Thymus (tissue), 14 donors: ENCODE results near the gene PTAR1. TPM values are rescaled to one million over a fixed set of nuclear protein-coding genes. Genes with fewer than 3 reads are reported as not detected.
"Not testable (repeated sequence)": the region's sequence is repeated elsewhere in the genome, so short reads cannot be mapped to it uniquely, and the experiment has no call there.

Experiments used
- DNase-seq, 9 donors: peaks; one replicate each; pipeline ENCODE4 v3.0.0-alpha.2; 2013; ENCODE audit warnings: low spot score in 9 of 9, low read depth in 6 of 9, missing footprints in 1 of 9
- H3K27ac ChIP-seq, 2 donors: one replicate each; pipeline ENCODE4 v1.5.1; 2013; ENCODE audit warnings: control low read depth in 1 of 2, low read depth in 1 of 2, low read length in 1 of 2, mild to moderate bottlenecking in 1 of 2, moderate library complexity in 1 of 2
- H3K27me3 ChIP-seq, 2 donors: one replicate each; pipeline ENCODE4 v1.5.1; 2013; ENCODE audit warnings: low read length in 1 of 2; ENCODE audit not compliant: control insufficient read depth in 2 of 2, insufficient read depth in 1 of 2
- H3K36me3 ChIP-seq, 2 donors: one replicate each; pipeline ENCODE4 v1.5.1; 2013; ENCODE audit warnings: low read length in 1 of 2, mild to moderate bottlenecking in 1 of 2, moderate library complexity in 1 of 2; ENCODE audit not compliant: control insufficient read depth in 2 of 2, insufficient read depth in 2 of 2
- H3K4me1 ChIP-seq, 2 donors: one replicate each; pipeline ENCODE4 v1.5.1; 2013; ENCODE audit warnings: low read length in 2 of 2; ENCODE audit not compliant: control insufficient read depth in 2 of 2, insufficient read depth in 2 of 2
- H3K4me3 ChIP-seq, 2 donors: one replicate each; pipeline ENCODE4 v1.5.1; 2013; ENCODE audit warnings: low read length in 2 of 2, control low read depth in 1 of 2, mild to moderate bottlenecking in 1 of 2
- H3K9me3 ChIP-seq, 2 donors: one replicate each; pipeline ENCODE4 v1.5.1; 2013; ENCODE audit warnings: low read length in 1 of 2, mild to moderate bottlenecking in 1 of 2; ENCODE audit not compliant: control insufficient read depth in 2 of 2, insufficient read depth in 1 of 2
- WGBS: extraction: QIAGEN DNeasy Blood & Tissue Kit; methylation state at CpG from one replicate; pipeline ENCODE4 v1.1.7; 2013; 5-methylcytosine and 5-hydroxymethylcytosine counted together
- long read RNA-seq, 10 donors: transcript quantifications; one replicate each; lab custom pipeline, GENCODE V29; 2026
- polyA plus RNA-seq: library from polyadenylated mRNA; stranded (reverse); fragments of 200-250 nt; gene quantifications from one replicate; pipeline ENCODE4 v1.2.3, GENCODE V29; 2013
- total RNA-seq: library from RNA; stranded (reverse); fragments of 120-200 nt; gene quantifications from one replicate; pipeline ENCODE4 v1.2.4, GENCODE V29; 2013
- donor health status: healthy.

The PTAR1 gene, protein sequence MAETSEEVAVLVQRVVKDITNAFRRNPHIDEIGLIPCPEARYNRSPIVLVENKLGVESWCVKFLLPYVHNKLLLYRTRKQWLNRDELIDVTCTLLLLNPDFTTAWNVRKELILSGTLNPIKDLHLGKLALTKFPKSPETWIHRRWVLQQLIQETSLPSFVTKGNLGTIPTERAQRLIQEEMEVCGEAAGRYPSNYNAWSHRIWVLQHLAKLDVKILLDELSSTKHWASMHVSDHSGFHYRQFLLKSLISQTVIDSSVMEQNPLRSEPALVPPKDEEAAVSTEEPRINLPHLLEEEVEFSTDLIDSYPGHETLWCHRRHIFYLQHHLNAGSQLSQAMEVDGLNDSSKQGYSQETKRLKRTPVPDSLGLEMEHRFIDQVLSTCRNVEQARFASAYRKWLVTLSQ
- total RNA-seq (60.9 TPM), polyA plus RNA-seq (16.6 TPM)
- long read RNA-seq, donor 1, partial matches to known transcripts = 0 of 1 reads
- long read RNA-seq, donor 1, other reads (novel, unspliced or antisense) = 0 of 1 reads
- long read RNA-seq, donor 2 = 0 reads
- long read RNA-seq, donor 3, transcript PTAR1-205 (2 exons, 1,689 nt) = major isoform, 9 of 26 reads
- long read RNA-seq, donor 3, partial matches to known transcripts = 15 of 26 reads
- long read RNA-seq, donor 3, other reads (novel, unspliced or antisense) = 0 of 26 reads
- long read RNA-seq, donor 4, full-length matches to known transcripts = 3 of 3 reads
- long read RNA-seq, donor 4, partial matches to known transcripts = 0 of 3 reads
- long read RNA-seq, donor 4, other reads (novel, unspliced or antisense) = 0 of 3 reads
- long read RNA-seq, donor 5, transcript PTAR1-205 (2 exons, 1,689 nt) = major isoform, 5 of 15 reads
- long read RNA-seq, donor 5, partial matches to known transcripts = 6 of 15 reads
- long read RNA-seq, donor 5, other reads (novel, unspliced or antisense) = 0 of 15 reads
- long read RNA-seq, donor 6, partial matches to known transcripts = 6 of 7 reads
- long read RNA-seq, donor 6, other reads (novel, unspliced or antisense) = 0 of 7 reads
- long read RNA-seq, donor 7, full-length matches to known transcripts = 3 of 11 reads
- long read RNA-seq, donor 7, partial matches to known transcripts = 8 of 11 reads
- long read RNA-seq, donor 7, other reads (novel, unspliced or antisense) = 0 of 11 reads
- long read RNA-seq, donor 8, partial matches to known transcripts = 0 of 1 reads
- long read RNA-seq, donor 8, other reads (novel, unspliced or antisense) = 0 of 1 reads
- long read RNA-seq, donor 9, partial matches to known transcripts = 6 of 12 reads
- long read RNA-seq, donor 9, other reads (novel, unspliced or antisense) = 0 of 12 reads
- long read RNA-seq, donor 10, partial matches to known transcripts = 8 of 11 reads
- long read RNA-seq, donor 10, other reads (novel, unspliced or antisense) = 0 of 11 reads

DNA sequence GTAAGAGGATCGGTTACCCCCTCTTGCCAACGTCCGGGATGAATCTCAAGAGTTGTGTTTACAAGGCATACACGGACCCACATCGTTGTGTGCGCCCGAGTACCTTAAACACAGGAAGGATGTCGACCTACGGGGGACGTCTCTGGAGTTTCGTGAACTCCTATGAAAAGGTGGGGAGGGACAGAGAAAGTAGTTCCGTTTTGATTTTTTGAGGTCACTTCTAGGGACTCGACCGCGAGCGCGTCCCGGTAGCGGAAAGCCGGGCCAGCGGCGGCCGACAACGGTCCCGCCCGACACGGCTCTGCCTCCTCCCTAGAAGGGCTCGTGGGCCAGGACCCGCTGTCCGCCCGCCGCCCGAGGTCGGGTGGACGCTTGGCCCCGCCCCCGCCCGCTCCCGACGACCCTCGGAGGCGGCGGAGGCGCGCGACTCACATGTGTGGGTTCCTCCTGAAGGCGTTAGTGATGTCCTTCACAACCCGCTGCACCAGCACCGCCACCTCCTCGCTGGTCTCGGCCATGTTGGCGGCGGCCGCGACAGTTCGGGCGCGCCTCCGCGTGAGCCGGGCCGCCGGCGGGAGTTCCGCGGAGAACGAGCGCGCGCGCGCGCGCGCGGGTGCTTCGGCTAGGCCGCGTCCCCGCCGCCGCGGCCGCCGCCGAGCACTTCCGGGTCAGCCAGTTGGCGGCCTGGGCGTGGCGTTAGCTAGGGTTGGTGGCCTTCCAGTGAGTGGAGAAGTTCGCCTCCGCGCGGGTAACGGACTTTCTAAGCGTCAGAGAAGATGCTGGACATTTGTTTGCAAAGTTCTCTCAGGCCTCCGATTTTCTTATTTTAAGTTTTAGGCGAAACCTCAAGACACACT is at the start of gene PTAR1:
PTAR1 (minus strand) TSS at position 591 of the 857 bp plus-strand sequence; CDS start at position 518, 73 bp downstream.
- peak; percentile 66 to 95 (median 88) for DNase-seq
- peaks cover 0 to 5% of the 10 kb centered on the region in 2 donors for H3K36me3 ChIP-seq
- no peaks in the 10 kb centered on the region for H3K9me3 ChIP-seq
- under 1% methylated on average over 98 of the region's 98 CpGs for WGBS
- H3K27me3 ChIP-seq = no peaks in the 10 kb centered on the region
- peak within 1 kb of the TSS; percentile 95 to 96 for H3K27ac ChIP-seq
- peak within 1 kb of the TSS; percentile 81 to 91 for H3K4me3 ChIP-seq
- peaks cover 7 to 12% of the 10 kb centered on the region in 2 donors for H3K4me1 ChIP-seq

DNA sequence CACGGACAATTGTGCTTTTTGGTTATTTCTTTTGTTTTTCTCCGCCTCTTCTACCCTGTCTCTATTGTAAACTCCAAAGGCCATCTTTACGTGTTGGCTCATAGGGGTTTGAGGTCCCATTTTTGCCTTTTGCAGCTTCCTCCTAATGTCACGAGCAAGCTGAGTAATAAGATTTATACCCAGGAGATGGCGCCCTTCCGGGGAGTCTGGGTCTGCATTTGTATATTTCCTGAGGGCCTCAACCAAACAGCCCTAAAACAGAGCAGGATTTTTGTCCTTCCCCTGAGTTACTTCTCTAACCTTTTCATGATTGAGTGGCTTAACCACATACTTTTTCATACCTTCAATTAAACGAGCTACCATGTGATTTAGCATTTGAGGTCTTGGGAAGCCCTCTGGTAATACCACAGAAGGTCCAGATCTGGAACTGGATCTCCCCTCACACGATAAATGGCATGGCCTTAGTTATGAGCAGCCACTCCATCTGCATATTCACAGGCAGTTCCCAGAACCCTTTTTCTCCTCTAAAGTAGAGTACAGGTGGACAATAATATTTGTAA is 49.6 kb upstream of the PTAR1 start:
- Histone ChIP-seq H3K4me1 (no peaks in the 10 kb centered on the region), H3K36me3 (no peaks in the 10 kb centered on the region), H3K27me3 (no peaks in the 10 kb centered on the region), H3K9me3 (no peaks in the 10 kb centered on the region), H3K27ac (no peak overlapping the region), H3K4me3 (no peak overlapping the region)
- DNase-seq = peak in 2 of 9 donors; percentile 38 to 53
- WGBS = 79% methylated on average over 8 of the region's 8 CpGs

DNA sequence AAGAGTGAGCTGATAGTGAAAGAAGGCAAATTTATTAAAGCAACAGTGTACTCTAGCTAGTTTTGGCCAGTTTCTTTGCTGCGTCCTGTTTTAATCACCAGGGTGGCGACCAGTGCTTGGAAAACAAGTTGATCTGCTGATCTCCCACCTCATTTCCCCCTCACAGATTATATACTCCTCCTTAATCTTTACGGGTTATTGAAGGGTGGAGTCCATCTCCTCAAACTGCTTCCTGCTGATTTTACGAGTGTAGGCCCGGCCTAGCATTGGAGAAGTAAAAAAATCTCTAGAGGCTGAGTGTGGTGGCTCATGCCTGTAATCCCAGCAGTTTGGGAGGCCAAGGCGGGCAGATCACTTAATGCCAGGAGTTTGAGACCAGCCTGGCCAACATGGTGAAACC is 46.8 kb upstream of the PTAR1 start:
- Histone ChIP-seq H3K27ac (no peak overlapping the region), H3K4me3 (no peak overlapping the region), H3K36me3 (no peaks in the 10 kb centered on the region), H3K9me3 (no peaks in the 10 kb centered on the region), H3K4me1 (no peaks in the 10 kb centered on the region), H3K27me3 (no peaks in the 10 kb centered on the region)
- no peak for DNase-seq
- 87% methylated on average over 6 of the region's 6 CpGs for WGBS

DNA sequence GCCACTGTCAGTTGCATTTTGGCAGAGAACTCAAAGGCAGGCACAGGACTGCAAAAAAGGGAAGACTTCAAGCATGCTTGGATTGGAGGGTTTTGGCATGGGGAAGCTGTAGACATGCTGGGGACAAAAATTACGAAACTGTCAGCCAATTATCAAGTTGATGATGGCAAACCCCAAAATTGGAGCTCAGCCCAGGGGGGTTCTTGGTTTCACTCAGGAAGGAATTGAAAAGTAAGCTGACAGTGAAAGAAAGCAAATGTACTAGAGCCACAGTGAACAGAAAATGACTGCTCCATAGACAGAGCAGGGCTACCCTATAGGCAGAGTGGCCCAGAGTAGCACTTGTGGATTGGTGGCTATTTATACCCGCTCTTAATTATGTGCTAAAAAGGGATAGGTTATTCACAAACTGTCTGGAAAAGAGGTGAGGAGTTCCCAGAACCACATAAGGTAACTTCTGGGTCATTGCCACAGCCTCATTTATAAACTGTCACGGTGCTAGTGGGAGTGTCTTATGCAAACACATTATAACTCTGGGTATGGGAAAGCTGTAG is 46.2 kb upstream of the PTAR1 start:
- Histone ChIP-seq H3K4me1 (no peaks in the 10 kb centered on the region), H3K36me3 (no peaks in the 10 kb centered on the region), H3K4me3 (no peak overlapping the region), H3K27me3 (no peaks in the 10 kb centered on the region), H3K9me3 (no peaks in the 10 kb centered on the region), H3K27ac (no peak overlapping the region)
- 71% methylated on average over 3 of the region's 3 CpGs for WGBS
- no peak for DNase-seq

DNA sequence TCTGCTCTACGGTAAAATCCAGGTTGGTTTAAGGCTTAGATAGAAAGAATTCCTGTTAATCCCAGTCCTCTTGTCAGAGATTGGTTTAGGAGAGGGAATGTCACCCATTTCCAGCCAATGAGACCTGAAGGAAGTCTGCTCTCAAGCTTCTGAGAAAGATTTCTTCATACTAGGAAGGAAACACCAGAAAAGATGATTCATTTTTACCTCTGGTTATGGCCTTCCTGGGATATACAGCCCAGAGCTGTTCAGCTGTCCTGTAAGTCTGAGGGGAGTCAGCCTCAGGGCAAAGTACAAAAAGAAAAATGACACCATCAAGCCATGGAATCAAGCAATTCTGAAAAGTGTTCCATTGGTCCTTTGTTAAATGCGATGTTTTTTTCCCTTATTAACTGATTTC is 42.2 kb upstream of the PTAR1 start:
- no peak for DNase-seq
- WGBS = 99% methylated on average over 2 of the region's 2 CpGs
- H3K27me3 ChIP-seq = no peaks in the 10 kb centered on the region
- H3K4me3 ChIP-seq = no peak overlapping the region
- no peaks in the 10 kb centered on the region for H3K9me3 ChIP-seq
- H3K27ac ChIP-seq = no peak overlapping the region
- H3K36me3 ChIP-seq = no peaks in the 10 kb centered on the region
- no peaks in the 10 kb centered on the region for H3K4me1 ChIP-seq

DNA sequence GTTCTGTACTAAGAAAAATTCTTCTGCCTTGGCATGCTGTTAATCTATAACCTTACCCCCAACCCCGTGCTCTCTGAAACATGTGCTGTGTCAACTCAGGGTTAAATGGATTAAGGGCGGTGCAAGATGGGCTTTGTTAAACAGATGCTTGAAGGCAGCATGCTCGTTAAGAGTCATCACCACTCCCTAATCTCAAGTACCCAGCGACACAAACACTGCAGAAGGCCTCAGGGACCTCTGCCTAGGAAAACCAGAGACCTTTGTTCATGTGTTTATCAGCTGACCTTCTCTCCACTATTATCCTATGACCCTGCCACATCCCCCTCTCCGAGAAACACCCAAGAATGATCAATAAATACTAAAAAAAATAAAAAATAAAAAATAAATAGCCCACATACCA is 40.2 kb upstream of the PTAR1 start:
- H3K4me1 ChIP-seq, H3K27me3 ChIP-seq, H3K4me3 ChIP-seq, H3K36me3 ChIP-seq, H3K9me3 ChIP-seq, DNase-seq, H3K27ac ChIP-seq: not testable (repeated sequence)
- WGBS = 91% methylated on average over 5 of the region's 5 CpGs

DNA sequence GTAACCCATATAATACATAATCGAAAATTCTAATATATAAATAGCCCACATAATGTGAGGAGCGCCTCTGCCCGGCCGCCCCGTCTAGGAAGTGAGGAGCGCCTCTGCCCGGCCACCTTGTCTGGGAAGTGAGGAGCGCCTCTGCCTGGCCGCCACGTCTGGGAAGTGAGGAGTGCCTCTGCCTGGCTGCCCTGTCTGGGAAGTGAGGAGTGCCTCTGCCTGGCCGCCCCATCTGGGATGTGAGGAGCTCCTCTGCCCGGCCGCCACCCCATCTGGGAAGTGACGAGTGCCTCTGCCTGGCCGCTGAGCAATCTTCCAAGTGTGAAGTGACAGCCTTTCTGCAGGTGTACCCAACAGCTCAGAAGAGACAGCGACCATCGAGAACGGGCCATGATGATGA is 39.7 kb upstream of the PTAR1 start:
- H3K27ac ChIP-seq, H3K4me3 ChIP-seq, H3K27me3 ChIP-seq, DNase-seq, H3K36me3 ChIP-seq, H3K4me1 ChIP-seq, H3K9me3 ChIP-seq: not testable (repeated sequence)
- WGBS = 98% methylated on average over 18 of the region's 18 CpGs

DNA sequence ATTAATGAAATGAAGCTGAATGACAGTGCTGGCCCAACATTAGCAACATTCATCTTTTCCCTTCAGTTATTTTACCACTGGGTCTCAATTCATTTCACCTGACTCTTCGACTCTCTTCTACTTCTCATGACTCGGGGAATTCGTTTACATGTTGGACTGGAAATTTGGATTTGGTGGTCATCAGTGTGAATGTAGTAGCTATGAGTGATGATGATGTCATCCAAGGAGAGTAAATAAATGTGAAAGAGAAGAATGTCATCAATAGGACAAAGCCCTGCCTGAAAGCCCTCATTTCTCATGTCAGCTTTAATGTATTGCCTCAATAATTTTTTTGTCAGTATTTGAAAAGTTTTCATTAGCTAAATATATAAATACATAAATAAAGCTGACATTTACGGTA is 38.9 kb upstream of the PTAR1 start:
- no peaks in the 10 kb centered on the region for H3K9me3 ChIP-seq
- H3K4me3 ChIP-seq = no peak overlapping the region
- H3K36me3 ChIP-seq = no peaks in the 10 kb centered on the region
- no peak for DNase-seq
- 85% methylated on average over 4 of the region's 4 CpGs for WGBS
- no peak overlapping the region for H3K27ac ChIP-seq
- H3K27me3 ChIP-seq = no peaks in the 10 kb centered on the region
- H3K4me1 ChIP-seq = no peaks in the 10 kb centered on the region
